PC-3 (cell line): ENCODE measurements around the gene C2CD5.

Source experiments
- CTCF ChIP-seq: fragments of 300-600 bp; sonication (generic); conservative IDR thresholded peaks from 2 replicates; pipeline ENCODE4 v1.5.1; 2017; ENCODE audit warnings: antibody characterized with exemption, low read depth, mild to moderate bottlenecking, low read length
- EZH2 ChIP-seq: fragments of 300-600 bp; sonication (generic); IDR thresholded peaks from one replicate; pipeline ENCODE4 v1.6.1; 2017; ENCODE audit warnings: antibody characterized with exemption, mild to moderate bottlenecking, low read length; ENCODE audit not compliant: unreplicated experiment
- EZH2phosphoT487 ChIP-seq: fragments of 300-600 bp; sonication (generic); IDR thresholded peaks from 2 replicates; pipeline ENCODE4 v1.6.1; 2018; ENCODE audit warnings: mild to moderate bottlenecking, antibody characterized with exemption, low read length, borderline replicate concordance

GRCh38 chr12:22443379-22444316, 100.7 kb downstream of the C2CD5 start:
- peak; percentile 79 for TF ChIP-seq CTCF
- TF ChIP-seq EZH2 = no peak
- TF ChIP-seq EZH2phosphoT487 = no peak
